MM.1S (cell line): Measurements from ENCODE around the gene CDCA5.

Source experiments
- EZH2 ChIP-seq: fragments of 300-600 bp; sonication (generic); optimal IDR thresholded peaks from 2 replicates; pipeline ENCODE3; 2017; ENCODE audit warnings: low read depth, mild to moderate bottlenecking, antibody characterized with exemption, low read length, mixed read lengths
- TF ChIP-seq, protein P1 (sequence below): fragments of 300-600 bp; sonication (generic); IDR thresholded peaks from 2 replicates; pipeline ENCODE4 v1.5.1; 2016; ENCODE audit warnings: antibody characterized with exemption, low read length, mixed read lengths

DNA sequence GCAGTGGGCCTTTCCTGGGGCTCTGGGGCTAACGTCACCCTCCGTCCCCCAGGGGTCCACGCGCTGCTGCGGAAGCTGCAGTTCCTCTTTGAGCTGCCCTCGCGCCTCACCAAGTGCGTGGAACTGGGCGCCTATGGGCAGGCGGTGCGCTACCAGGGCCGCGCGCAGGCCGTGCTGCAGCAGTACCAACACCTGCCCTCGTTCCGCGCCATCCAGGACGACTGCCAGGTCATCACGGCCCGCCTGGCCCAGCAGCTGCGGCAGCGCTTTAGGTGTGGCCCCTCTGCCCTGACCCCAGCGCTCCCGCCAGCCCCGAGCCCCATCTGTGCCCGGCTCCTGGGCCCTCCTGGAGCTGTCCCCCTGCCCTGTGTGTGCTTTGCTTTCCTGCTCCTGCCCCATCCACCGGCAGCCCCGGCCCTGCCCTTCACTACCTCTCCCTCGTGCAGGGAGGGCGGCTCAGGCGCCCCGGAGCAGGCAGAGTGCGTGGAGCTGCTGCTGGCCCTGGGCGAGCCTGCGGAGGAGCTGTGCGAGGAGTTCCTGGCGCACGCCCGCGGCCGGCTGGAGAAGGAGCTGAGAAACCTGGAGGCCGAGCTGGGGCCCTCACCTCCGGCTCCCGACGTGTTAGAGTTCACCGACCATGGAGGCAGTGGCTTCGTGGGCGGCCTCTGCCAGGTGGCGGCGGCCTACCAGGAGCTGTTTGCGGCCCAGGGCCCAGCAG is 24.1 kb upstream of the CDCA5 start:
- TF ChIP-seq, protein P1, sequence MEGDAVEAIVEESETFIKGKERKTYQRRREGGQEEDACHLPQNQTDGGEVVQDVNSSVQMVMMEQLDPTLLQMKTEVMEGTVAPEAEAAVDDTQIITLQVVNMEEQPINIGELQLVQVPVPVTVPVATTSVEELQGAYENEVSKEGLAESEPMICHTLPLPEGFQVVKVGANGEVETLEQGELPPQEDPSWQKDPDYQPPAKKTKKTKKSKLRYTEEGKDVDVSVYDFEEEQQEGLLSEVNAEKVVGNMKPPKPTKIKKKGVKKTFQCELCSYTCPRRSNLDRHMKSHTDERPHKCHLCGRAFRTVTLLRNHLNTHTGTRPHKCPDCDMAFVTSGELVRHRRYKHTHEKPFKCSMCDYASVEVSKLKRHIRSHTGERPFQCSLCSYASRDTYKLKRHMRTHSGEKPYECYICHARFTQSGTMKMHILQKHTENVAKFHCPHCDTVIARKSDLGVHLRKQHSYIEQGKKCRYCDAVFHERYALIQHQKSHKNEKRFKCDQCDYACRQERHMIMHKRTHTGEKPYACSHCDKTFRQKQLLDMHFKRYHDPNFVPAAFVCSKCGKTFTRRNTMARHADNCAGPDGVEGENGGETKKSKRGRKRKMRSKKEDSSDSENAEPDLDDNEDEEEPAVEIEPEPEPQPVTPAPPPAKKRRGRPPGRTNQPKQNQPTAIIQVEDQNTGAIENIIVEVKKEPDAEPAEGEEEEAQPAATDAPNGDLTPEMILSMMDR = no peak
- no peak for TF ChIP-seq EZH2
